ENCODE data around the gene IGFLR1. TPM values are rescaled to one million over a fixed set of nuclear protein-coding genes. Genes with fewer than 3 reads are reported as not detected.

The IGFLR1 gene
- total and polyA plus RNA-seq, 2 of the 8 experiments (the other 6 are each of a cell fraction or from before 2014, with no cell fraction given), result 8.4 to 28.9 TPM

DNA sequence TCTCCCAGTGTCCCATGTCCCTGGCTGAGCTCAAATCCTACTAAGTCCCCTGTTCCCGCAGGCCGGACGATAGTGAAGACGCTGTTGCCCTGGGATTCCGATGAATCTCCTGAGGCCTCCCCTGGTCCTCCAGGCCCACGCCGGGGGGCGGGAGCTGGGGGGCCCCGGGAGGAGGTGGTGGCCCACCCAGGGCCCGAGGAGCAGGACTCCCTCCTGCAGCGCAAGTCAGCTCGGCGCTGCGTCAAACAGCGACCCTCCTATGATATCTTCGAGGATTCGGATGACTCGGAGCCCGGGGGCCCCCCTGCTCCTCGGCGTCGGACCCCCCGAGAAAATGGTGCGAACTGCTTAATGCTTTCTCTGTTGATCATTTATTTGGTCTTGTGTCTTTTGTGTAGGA lies 18.6 kb downstream of the IGFLR1 start:
- no peak overlapping the region for H4K5ac ChIP-seq (ENCODE audit: insufficient read length, low read depth, low read length)
- no peak overlapping the region for H3K14ac ChIP-seq (ENCODE audit: insufficient read length)
- H4K8ac ChIP-seq (ENCODE audit: extremely low read depth, insufficient read depth, low read length), result no peak overlapping the region
- WGBS, 2 experiments (ENCODE audit: extremely low coverage in 1 of 2, insufficient coverage in 1 of 2, insufficient read length in 1 of 2, insufficient replicate concordance in 2 of 2, low coverage in 1 of 2, low lambda C conversion rate in 2 of 2, missing lambda C conversion rate in 1 of 2), result 95% methylated on average over 20 of the region's 24 CpGs; no CpG with 5 or more reads in 1 of the 2 experiments
- H2BK12ac ChIP-seq (ENCODE audit: low read depth, low read length), result no peak overlapping the region
- H3K23me2 ChIP-seq (ENCODE audit: low read depth, low read length), result no peaks in the 10 kb centered on the region; the same call in 1 of the 2 replicates
- no peak overlapping the region for H2AFZ ChIP-seq (ENCODE audit: low read length)
- H4K91ac ChIP-seq (replicated peaks; ENCODE audit: insufficient read length, low read length), result no peak overlapping the region
- no peak overlapping the region for H3K23ac ChIP-seq (ENCODE audit: insufficient read length)
- no peak overlapping the region for H2AK5ac ChIP-seq (ENCODE audit: low read depth, low read length)
- no peak overlapping the region for H3K27ac ChIP-seq (ENCODE audit: low read depth, low read length)
- H2BK15ac ChIP-seq (ENCODE audit: low read length), result no peak overlapping the region
- DNase-seq (ENCODE audit: low read depth in 1 of 2, low spot score in 2 of 2) (no peak), FAIRE-seq (no peak)
- POLR2A ChIA-PET (ENCODE audit: partially characterized antibody), result interaction anchor here (0.7 to 6.1 kb wide), 5 partner anchors 9 to 227 kb away, joined by 3 to 39 read pairs (median 5); no protein-coding TSS in a partner anchor
- no peak overlapping the region for H3K4ac ChIP-seq (replicated peaks; ENCODE audit: insufficient read length, low read depth, low read length)
- peaks cover 0 to 5% (median under 1%) of the 10 kb centered on the region in 4 experiments; a peak in 2 of 7 replicates for H3K4me1 ChIP-seq (replicated peaks in 1 of 4; ENCODE audit: control insufficient read depth in 3 of 4, insufficient read depth in 4 of 4, low read length in 3 of 4)
- TF ChIP-seq RXRA (IDR thresholded peaks at IDR 0.05; ENCODE audit: insufficient read depth, low read depth, low read length) (no peak), SAP30 (IDR thresholded peaks at IDR 0.05; ENCODE audit: insufficient read depth, insufficient replicate concordance, low read length) (no peak), RAD21 (IDR thresholded peaks at IDR 0.05 in 1 of 2, conservative IDR thresholded peaks at IDR 0.05 in 1 of 2; ENCODE audit: low read depth in 2 of 2, low read length in 2 of 2) (no peak), EGR1 (IDR thresholded peaks at IDR 0.05; ENCODE audit: borderline replicate concordance, low read depth, low read length) (no peak), RBBP5 (IDR thresholded peaks at IDR 0.05; ENCODE audit: borderline replicate concordance, low read depth, low read length) (no peak), TBP (IDR thresholded peaks at IDR 0.05; ENCODE audit: low read depth, low read length) (no peak), ZNF274 (IDR thresholded peaks at IDR 0.05; ENCODE audit: borderline replicate concordance, extremely low read depth, low read length) (no peak), SP4 (IDR thresholded peaks at IDR 0.05; ENCODE audit: low read length) (no peak), SIN3A (conservative IDR thresholded peaks at IDR 0.05 in 1 of 2, IDR thresholded peaks at IDR 0.05 in 1 of 2; ENCODE audit: low read depth in 1 of 2, low read length in 2 of 2) (no peak), FOSL1 (IDR thresholded peaks at IDR 0.05; ENCODE audit: insufficient read depth, low read depth, low read length) (no peak), POLR2AphosphoS5 (IDR thresholded peaks at IDR 0.05; ENCODE audit: low read depth, low read length) (no peak)
- TF ChIP-seq, protein P1, sequence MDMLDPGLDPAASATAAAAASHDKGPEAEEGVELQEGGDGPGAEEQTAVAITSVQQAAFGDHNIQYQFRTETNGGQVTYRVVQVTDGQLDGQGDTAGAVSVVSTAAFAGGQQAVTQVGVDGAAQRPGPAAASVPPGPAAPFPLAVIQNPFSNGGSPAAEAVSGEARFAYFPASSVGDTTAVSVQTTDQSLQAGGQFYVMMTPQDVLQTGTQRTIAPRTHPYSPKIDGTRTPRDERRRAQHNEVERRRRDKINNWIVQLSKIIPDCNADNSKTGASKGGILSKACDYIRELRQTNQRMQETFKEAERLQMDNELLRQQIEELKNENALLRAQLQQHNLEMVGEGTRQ (IDR thresholded peaks at IDR 0.05; ENCODE audit: low read length), result no peak
- peaks cover 41 to 64% (median 54%) of the 10 kb centered on the region in 4 experiments for H3K36me3 ChIP-seq (ENCODE audit: control insufficient read depth in 2 of 4, insufficient read depth in 4 of 4, low read length in 3 of 4)
- H2BK120ac ChIP-seq (replicated peaks; ENCODE audit: low read depth, low read length), result no peak overlapping the region
- no peak overlapping the region for H2BK20ac ChIP-seq (ENCODE audit: low read length)
- CTCF ChIA-PET (ENCODE audit: partially characterized antibody), result interaction anchor here (0.7 to 11.8 kb wide), 4 partner anchors 15 to 168 kb away, joined by 3 to 80 read pairs (median 3); partner anchors contain the start of gene IGFLR1
- H3K56ac ChIP-seq (replicated peaks; ENCODE audit: insufficient read length, low read depth, low read length), result no peak overlapping the region
- no peaks in the 10 kb centered on the region for H3K9me3 ChIP-seq (ENCODE audit: insufficient read depth in 2 of 2, low read depth in 1 of 2, low read length in 1 of 2)
- H4K20me1 ChIP-seq (replicated peaks in 1 of 2; ENCODE audit: control insufficient read depth in 1 of 2, insufficient read depth in 2 of 2, low read length in 2 of 2), result peaks cover 7 to 19% of the 10 kb centered on the region in 2 experiments
- H3K79me1 ChIP-seq (ENCODE audit: low read depth, low read length), result peaks cover 6% of the 10 kb centered on the region; the same call in 1 of the 2 replicates
- H3K9ac ChIP-seq (replicated peaks in 1 of 4; ENCODE audit: extremely low read depth in 1 of 4, low read depth in 3 of 4, low read length in 3 of 4), result no peak overlapping the region
- H2BK5ac ChIP-seq (ENCODE audit: low read depth, low read length), result no peak overlapping the region
- peaks cover 0 to 16% of the 10 kb centered on the region in 2 experiments; a peak in 2 of 4 replicates for H3K79me2 ChIP-seq (ENCODE audit: control insufficient read depth in 1 of 2, insufficient read depth in 2 of 2, low read length in 2 of 2)
- H3K27me3 ChIP-seq (replicated peaks in 1 of 4; ENCODE audit: control insufficient read depth in 3 of 4, extremely low read depth in 1 of 4, insufficient read depth in 3 of 4, low read length in 3 of 4), result no peaks in the 10 kb centered on the region
- no peak overlapping the region for H3K4me3 ChIP-seq (ENCODE audit: extremely low read depth in 1 of 4, insufficient read depth in 2 of 4, low read depth in 3 of 4, low read length in 4 of 4)
- H3K4me2 ChIP-seq (ENCODE audit: insufficient read depth in 1 of 2, low read depth in 2 of 2, low read length in 2 of 2), result no peak overlapping the region
- H3K18ac ChIP-seq (ENCODE audit: extremely low read depth, low read length), result no peak overlapping the region

Data from H1 (cell line).